AML-193 (cell line): ENCODE results near the gene CLEC16A.
"Not testable (repeated sequence)": the region's sequence is repeated elsewhere in the genome, so short reads cannot be mapped to it uniquely, and the experiment has no call there.

Source experiments
- DNase-seq, 2 experiments: peaks; one replicate each; lab custom pipeline; 2025; lab: John Stamatoyannopoulos, UW

The CLEC16A gene

GRCh38 chr16:10923650-10924214 is 20.6 kb upstream of the CLEC16A start:
- DNase-seq: no peak

DNA sequence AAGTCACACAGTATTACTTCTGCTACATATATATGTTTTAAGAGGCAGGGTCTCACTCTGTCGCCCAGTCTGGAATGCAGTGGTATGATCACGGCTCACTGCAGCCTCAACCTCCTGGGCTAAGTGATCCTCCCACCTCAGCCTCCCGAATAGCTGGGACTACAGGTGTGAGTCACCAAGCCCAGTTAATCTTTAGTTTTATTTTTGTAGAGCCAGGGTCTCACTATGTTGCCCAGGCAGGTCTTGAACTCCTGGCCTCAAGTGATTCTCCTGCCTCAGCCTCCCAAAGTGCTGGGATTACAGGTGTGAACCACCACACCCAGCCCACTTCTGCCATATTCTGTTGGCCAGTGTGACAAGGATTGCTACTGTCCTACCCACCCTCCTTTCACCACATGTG is 19.1 kb upstream of the CLEC16A start:
- DNase-seq: not testable (repeated sequence)

DNA sequence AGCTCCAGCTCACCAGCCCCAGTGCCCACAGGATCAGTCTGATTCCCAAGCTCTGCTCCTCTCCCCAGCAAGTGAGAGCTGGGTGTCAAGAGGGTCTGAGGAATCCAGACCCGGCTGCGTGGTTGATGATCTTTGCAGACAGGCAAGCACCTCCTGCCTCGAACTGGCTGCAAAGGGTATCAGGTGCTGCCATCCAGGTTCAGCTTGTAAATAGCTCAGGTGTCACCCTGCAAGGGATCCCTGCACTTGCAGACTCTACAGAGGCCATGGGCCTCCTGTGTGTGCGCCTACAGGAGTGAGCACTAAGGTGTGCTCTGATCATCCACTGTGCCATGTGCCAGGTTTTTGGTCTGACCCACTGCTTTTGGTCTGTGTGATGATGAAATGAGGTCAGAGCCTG is 18.3 kb upstream of the CLEC16A start:
- no peak for DNase-seq

DNA sequence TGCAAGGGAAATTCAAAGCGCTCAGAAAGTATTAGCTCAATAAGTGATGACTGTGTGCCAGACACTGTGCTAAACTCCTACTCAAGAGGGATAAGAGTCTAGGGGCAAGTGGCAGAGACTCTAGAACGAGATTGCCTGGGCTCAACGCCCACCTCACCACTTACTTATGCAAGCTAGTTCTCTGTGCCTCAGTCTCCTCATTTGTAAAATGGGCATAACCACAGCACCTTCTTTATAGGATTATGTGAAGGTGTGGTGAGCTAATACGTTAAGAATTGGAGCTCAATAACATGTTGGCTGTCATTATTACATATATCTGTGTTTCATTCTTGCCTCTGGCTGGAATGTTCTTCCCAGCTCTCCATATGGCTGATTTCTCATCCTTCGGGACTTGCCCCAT is 17.5 kb upstream of the CLEC16A start:
- DNase-seq: no peak

GRCh38 chr16:10927497-10928112 is 16.8 kb upstream of the CLEC16A start:
- DNase-seq: no peak

- not testable (repeated sequence) for DNase-seq
Observed at GRCh38 chr16:10929097-10929496, 15.3 kb upstream of the CLEC16A start.

DNA sequence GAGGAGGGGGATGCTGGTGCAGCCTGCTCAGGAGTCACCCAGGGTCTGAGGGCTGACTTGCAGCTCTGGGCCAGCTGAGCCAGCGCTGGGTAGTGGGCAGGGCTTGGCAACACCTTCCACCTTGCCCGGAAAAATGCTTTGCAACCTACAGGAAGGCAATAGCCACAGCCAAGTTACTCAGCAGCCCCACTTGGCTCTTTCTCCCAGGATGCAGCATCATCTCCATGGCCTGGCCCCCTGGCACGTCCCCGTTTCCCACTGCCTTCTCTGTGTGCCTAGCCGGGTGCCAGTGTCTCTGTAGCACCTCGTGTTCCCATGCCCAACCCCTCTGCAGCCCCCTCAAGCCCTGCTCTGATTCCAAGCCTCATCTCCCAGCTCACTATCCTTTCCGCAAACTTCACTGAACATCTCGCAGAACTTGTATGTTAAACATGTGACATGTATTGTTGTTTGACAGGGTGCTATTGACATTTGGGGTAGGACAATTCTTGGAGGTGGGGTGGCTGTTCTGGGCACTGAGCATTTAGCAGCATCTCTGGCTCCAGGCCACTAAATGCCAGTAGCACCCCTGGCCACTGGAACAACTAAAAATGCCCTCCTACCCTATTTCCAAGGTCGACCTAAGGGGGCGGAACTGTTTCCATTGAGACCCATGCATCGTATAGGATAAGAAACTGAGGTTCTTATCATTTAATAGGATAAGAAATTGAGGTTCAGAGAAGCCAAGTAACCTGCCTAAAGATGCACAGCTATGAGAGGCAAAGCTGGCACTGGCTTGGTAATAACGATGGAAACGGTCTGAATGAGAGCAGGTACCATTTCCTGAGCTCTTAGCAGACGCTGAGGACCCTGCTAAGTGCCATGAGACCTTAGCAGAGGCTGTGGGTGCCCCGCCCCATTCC is 14.3 kb upstream of the CLEC16A start:
- no peak for DNase-seq

GRCh38 chr16:10930755-10931093 is 13.6 kb upstream of the CLEC16A start:
- DNase-seq: no peak

DNA sequence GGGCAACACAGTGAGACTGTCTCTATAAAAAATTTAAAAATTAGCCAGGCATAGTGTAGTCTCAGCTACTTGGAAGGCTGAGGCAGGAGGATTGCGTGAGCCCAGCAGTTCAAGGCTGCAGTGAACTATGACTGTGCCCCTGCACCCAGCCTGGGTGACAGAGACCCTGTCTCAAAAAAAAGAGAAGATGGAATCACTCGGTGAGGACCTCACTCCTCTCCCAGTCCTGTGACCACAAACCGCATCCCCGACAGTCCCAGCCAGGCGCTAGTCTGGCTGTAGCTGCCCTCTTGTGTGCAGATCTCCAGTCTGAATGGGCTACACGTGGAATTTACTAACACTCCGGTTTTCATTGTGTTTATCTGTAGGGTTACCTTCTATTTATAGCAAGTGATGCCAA is 13.2 kb upstream of the CLEC16A start:
- no peak for DNase-seq

GRCh38 chr16:10931977-10932632 is 12.3 kb upstream of the CLEC16A start:
- no peak for DNase-seq

DNA sequence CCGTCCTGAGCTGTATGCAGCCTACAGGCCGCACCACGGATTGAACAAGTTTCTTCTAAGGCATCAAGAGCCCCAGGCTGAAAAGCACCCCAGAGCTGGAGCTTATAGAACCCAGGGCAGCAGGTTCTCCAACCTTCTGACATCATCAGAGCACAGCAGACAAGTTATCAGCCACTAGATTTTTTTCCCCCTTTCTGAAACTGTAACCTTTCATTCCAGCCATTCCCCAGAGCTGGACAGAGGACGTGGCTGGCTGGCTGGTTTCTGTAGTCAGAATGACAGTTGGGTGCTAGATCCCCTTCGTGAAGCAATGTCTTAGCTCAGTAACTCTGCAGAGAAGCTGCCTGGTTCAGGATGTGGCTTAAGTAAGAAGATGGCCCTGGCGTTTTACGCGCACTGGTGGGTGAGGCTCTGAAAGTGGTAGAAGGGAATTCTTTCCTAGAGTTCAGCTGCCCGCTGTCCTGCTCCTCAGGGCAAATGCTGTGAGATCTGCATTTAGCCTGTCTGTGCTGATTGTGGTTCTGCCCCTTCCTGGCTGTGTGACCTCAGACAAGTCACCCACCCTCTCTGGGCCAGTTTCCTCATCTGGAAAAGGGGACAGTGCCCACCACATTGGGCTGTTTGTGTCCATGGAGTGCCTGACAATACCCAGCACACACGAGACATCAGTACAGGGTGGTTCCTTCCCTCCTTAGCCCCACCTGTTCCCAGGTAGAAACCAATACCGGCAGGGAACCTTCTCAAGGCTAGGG is 11.2 kb upstream of the CLEC16A start:
- DNase-seq: no peak

DNA sequence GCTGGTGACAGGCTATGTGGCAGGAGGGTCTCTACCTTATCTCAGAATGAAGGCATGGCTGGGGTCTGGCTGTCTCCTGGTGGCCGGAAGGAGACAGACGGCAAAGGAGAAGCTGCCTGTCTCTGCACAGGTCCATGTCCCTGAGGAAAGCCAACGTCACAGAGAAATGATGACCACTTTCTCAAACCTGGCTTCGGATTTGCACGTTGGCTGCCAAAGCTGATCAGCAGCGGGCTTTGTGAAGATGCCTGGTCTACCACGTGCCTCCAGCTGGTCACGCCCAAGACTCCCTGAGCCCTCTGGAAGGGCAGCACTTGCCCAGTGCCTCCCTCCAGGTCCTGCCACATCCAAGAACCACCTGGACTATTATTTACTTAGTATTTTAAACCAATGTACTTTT is 10.5 kb upstream of the CLEC16A start:
- DNase-seq: no peak

DNA sequence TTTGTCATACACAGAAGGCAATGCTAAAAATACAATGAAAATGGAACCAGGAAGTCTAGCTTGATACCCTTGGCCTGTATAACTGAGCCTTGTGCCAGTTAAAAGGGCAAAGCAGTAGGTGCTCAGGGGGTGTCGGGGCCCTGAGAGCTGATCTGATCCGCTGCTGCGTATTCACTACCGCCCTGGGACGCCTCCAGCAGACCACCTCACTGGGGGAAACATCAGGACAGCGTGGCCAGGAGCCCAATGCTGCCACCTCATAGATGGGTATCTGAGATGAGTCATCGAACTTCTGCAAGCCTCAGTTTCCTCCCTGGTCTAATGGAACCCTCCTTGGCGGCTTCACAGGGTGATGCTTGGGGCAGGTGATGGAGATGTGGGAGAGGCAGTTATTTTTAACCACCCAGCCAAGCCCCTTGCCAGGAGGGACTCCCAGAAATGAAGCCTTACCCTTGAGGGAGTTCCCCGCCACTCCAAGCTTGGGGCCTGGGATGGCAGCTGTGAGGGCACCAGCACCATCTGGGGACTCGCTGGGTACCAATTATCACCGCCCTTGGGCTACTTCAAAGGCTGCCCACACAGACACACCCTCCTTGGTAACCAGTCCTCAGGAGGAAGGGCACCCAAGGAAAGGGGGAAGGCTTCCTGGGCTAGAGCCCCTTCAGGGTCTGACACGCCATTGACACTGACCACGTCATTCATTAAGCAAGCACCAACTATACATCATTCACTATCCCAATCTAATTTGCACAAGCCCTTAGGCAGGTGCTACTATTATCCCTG is 9.8 kb upstream of the CLEC16A start:
- no peak for DNase-seq

DNA sequence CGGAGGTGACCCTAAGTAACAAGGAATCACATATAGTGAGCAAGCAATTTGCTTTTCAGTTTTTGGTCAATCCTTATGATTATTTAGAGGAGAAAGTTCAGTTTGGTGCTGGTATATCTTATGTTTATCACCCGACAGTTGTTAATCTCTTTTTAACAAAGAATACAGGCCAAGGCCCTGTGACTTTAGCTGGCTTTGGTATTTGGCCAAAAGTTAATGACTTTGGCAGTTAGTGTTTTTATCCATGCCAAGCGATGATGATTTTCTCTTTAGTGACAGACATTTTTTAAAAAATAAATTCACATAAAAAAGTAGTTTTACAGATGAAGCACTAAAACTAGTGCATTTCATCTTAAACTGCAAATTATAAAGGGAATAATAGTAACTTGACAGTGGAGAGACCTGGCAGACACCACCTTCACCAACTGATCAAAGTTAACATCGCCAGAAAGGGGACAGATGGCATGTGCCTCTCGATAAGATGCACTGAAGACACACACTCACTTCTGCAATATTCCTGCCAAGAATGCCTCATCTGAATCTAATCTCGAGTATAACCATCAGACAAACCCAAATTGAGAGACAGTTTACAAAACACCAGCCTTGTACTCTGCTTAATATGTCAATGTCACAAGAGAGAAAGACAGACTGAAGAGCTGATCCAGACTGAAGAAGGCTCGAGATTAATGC is 9.0 kb upstream of the CLEC16A start:
- no peak for DNase-seq

DNA sequence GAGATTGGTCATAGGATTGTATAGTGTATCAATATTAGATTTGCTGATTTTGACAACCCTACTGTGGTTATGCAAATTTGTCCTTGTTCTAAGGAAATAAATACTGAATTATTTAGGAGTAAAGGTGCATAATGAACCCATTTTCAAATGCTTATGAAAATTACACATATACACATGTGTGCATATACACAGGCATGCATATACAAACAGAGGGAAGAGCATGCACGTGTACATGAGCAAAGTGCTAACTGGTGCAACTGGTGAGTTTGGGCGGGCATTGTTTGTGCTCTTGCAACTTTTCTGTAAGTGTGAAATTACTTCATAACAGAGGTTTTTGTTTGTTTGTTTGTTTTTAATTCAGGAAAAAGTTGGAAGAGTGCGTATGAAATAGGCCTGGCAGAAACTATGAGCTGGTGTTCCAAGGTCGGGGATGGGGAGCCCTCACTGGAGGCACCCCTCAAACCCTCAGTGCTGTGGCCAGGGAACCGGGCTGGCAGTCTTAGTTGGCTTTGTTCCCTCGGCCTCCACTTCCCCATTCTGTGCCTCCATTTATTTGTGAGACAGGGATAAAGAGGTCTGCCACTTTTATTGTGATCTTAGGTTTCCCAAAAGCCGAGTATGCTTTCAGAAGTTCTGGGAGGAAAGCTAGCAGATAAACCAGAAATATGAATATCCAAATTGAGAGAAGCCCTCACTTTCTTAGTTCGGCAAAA is 7.9 kb upstream of the CLEC16A start:
- DNase-seq: no peak

DNA sequence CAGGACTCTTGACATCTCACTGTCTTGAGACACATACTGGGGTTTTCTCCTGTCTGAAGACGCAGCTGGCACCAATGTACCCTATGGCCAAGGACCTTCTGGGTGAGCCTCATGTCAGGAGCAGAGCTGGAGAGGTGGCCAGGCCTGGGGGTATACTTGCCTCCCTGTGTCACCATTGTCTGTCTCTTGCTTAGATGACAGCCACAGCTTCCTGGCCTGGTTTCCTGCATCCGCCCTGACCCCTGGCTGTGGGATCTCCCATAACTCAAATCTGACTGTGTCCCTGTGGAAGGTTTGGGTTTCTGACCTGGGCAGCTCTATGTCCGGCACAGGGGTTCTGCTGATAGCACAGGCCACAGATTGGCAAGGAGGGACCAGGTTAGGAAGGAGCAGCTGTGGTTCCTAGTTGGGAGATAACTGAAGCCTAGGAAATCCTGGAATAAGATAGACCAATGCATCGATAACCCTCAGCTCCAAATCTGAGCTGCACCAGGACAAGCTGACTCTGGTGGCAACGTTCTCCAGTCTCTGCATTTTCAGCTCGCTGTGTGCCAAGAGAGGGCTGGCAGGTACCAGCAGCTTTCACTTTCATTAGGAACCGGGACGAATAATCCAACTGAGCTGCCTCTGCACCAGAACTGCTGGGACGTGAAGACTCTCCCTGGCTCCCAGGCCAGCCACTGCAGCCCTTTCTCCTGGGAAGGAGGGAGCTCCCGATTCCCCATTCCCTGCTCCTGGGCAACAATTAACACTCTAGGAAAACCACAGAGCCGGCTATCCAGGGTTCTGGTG is 7.1 kb upstream of the CLEC16A start:
- DNase-seq: no peak

- DNase-seq: no peak
Observed at GRCh38 chr16:10938321-10938720, 6.0 kb upstream of the CLEC16A start.

GRCh38 chr16:10938796-10939648 is 5.3 kb upstream of the CLEC16A start:
- no peak for DNase-seq
